NB4 (cell line): Measurements from ENCODE around the gene DRP2.

ENCODE experiments used
- TF ChIP-seq, protein P1 (sequence below): IDR thresholded peaks from one replicate; pipeline ENCODE4 v1.5.1; 2012; ENCODE audit warnings: low read depth, low read length
- TF ChIP-seq, protein P2 (sequence below): IDR thresholded peaks from 2 replicates; pipeline ENCODE4 v1.6.1; 2011; ENCODE audit warnings: low read depth, low read length

DNA sequence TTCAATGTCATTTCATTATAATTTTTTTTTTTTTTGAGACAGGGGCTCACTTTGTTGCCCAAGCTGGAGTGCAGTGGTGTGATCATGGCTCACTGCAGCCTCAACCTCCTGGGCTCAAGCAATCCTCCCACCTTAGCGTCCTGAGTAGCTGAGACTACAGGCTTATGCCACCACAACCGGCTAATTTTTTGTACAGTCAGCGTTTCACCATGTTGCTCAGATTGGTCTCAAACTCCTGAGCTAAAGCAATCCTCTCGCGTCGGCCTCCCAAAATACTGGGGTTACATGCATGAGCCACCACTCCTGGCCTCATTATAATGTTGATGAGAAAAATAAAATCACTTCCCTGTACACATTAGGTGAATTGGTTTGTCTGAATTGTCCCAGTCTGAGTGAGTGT, 54.6 kb downstream of the DRP2 start:
- TF ChIP-seq, protein P1, sequence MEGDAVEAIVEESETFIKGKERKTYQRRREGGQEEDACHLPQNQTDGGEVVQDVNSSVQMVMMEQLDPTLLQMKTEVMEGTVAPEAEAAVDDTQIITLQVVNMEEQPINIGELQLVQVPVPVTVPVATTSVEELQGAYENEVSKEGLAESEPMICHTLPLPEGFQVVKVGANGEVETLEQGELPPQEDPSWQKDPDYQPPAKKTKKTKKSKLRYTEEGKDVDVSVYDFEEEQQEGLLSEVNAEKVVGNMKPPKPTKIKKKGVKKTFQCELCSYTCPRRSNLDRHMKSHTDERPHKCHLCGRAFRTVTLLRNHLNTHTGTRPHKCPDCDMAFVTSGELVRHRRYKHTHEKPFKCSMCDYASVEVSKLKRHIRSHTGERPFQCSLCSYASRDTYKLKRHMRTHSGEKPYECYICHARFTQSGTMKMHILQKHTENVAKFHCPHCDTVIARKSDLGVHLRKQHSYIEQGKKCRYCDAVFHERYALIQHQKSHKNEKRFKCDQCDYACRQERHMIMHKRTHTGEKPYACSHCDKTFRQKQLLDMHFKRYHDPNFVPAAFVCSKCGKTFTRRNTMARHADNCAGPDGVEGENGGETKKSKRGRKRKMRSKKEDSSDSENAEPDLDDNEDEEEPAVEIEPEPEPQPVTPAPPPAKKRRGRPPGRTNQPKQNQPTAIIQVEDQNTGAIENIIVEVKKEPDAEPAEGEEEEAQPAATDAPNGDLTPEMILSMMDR = no peak
- TF ChIP-seq, protein P2, sequence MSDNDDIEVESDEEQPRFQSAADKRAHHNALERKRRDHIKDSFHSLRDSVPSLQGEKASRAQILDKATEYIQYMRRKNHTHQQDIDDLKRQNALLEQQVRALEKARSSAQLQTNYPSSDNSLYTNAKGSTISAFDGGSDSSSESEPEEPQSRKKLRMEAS = no peak
